Trophoblast cell (in vitro differentiated cells and primary cell): ENCODE data around the gene DOCK8.

Experiments used
- DNase-seq, 2 donors: peaks; one replicate each; pipeline ENCODE4 v3.0.0-alpha.2; 2016
- H2AFZ ChIP-seq: 2 replicates; pipeline ENCODE4 v1.6.1; 2013; ENCODE audit warnings: low read length, moderate library complexity, mild to moderate bottlenecking; ENCODE audit not compliant: insufficient read depth, poor library complexity
- H2AK5ac ChIP-seq: 2 replicates; pipeline ENCODE4 v1.6.1; 2013; ENCODE audit warnings: mild to moderate bottlenecking, low read length
- H2BK120ac ChIP-seq: 2 replicates; pipeline ENCODE4 v1.6.1; 2013; ENCODE audit warnings: low read length, mild to moderate bottlenecking, moderate library complexity; ENCODE audit not compliant: insufficient read depth, poor library complexity
- H2BK12ac ChIP-seq: 2 replicates; pipeline ENCODE4 v1.6.1; 2013; ENCODE audit warnings: mild to moderate bottlenecking, low read length, moderate library complexity
- H2BK5ac ChIP-seq: 2 replicates; pipeline ENCODE4 v1.6.1; 2013; ENCODE audit warnings: low read length, low read depth, moderate library complexity, mild to moderate bottlenecking; ENCODE audit not compliant: poor library complexity
- H3K14ac ChIP-seq: 2 replicates; pipeline ENCODE4 v1.6.1; 2013; ENCODE audit warnings: mild to moderate bottlenecking, low read length
- H3K18ac ChIP-seq: 2 replicates; pipeline ENCODE4 v1.6.1; 2013; ENCODE audit warnings: mild to moderate bottlenecking, low read length
- H3K23ac ChIP-seq: 2 replicates; pipeline ENCODE4 v1.6.1; 2013; ENCODE audit warnings: low read length
- H3K27ac ChIP-seq: 2 replicates; pipeline ENCODE4 v1.5.1; 2013; ENCODE audit warnings: low read depth, mild to moderate bottlenecking, inconsistent platforms, low read length, moderate library complexity
- H3K27me3 ChIP-seq: 2 replicates; pipeline ENCODE4 v1.6.1; 2013; ENCODE audit warnings: inconsistent platforms, mild to moderate bottlenecking, low read length, moderate library complexity; ENCODE audit not compliant: insufficient read depth
- H3K36me3 ChIP-seq, 2 experiments: 1 replicate in 1 of 2; 2 replicates in 1 of 2; pipeline ENCODE4 v1.6.1; 2013; ENCODE audit warnings: low read length in 2 of 2, mild to moderate bottlenecking in 2 of 2, moderate library complexity in 1 of 2; ENCODE audit not compliant: insufficient read depth in 2 of 2, control insufficient read depth in 1 of 2
- H3K4ac ChIP-seq: 2 replicates; pipeline ENCODE4 v1.6.1; 2013; ENCODE audit warnings: low read depth, mild to moderate bottlenecking, low read length, moderate library complexity
- H3K4me1 ChIP-seq, 2 experiments: 1 replicate in 1 of 2; 2 replicates in 1 of 2; pipeline ENCODE4 v1.6.1; 2013; ENCODE audit warnings: low read length in 2 of 2, mild to moderate bottlenecking in 2 of 2, moderate library complexity in 1 of 2; ENCODE audit not compliant: insufficient read depth in 2 of 2, control insufficient read depth in 1 of 2
- H3K4me2 ChIP-seq: 2 replicates; pipeline ENCODE4 v1.6.1; 2013; ENCODE audit warnings: inconsistent platforms, mild to moderate bottlenecking, low read length, moderate library complexity
- H3K4me3 ChIP-seq: 2 replicates; pipeline ENCODE4 v1.5.1; 2013; ENCODE audit warnings: mild to moderate bottlenecking, low read depth, low read length, inconsistent platforms
- H3K79me1 ChIP-seq: one replicate; pipeline ENCODE4 v1.6.1; 2013; ENCODE audit warnings: low read length
- H3K79me2 ChIP-seq: 2 replicates; pipeline ENCODE4 v1.6.1; 2013; ENCODE audit warnings: low read length, mild to moderate bottlenecking; ENCODE audit not compliant: control insufficient read depth, insufficient read depth, poor library complexity
- H3K9ac ChIP-seq: 2 replicates; pipeline ENCODE4 v1.6.1; 2013; ENCODE audit warnings: mild to moderate bottlenecking, low read length
- H3K9me3 ChIP-seq: 2 replicates; pipeline ENCODE4 v1.6.1; 2013; ENCODE audit warnings: low read depth, mild to moderate bottlenecking, control low read depth, inconsistent platforms, low read length; ENCODE audit not compliant: insufficient read depth
- H4K12ac ChIP-seq: 2 replicates; pipeline ENCODE4 v1.6.1; 2013; ENCODE audit warnings: low read depth, mild to moderate bottlenecking, low read length, moderate library complexity
- H4K8ac ChIP-seq: 2 replicates; pipeline ENCODE4 v1.6.1; 2013; ENCODE audit warnings: low read depth, mild to moderate bottlenecking, low read length, moderate library complexity
- H4K91ac ChIP-seq: one replicate; pipeline ENCODE4 v1.6.1; 2013; ENCODE audit warnings: low read depth, mild to moderate bottlenecking, low read length, moderate library complexity
- WGBS: extraction: QIAGEN DNeasy Blood & Tissue Kit; methylation state at CpG from one replicate; pipeline ENCODE4 v1.1.7; 2013; ENCODE audit warnings: missing lambda C conversion rate; ENCODE audit not compliant: insufficient read length, insufficient coverage; ENCODE audit errors: extremely low coverage; 5-methylcytosine and 5-hydroxymethylcytosine counted together

Gene DOCK8

GRCh38 chr9:346111-346571, 131.5 kb downstream of the DOCK8 start:
- Histone ChIP-seq H3K79me1 (peaks cover 5% of the 10 kb centered on the region), H2BK120ac (no peak overlapping the region), H3K27ac (no peak overlapping the region), H2BK12ac (no peak overlapping the region), H3K79me2 (no peaks in the 10 kb centered on the region), H3K4me3 (no peak overlapping the region), H3K4me2 (no peak overlapping the region), H3K4me1 (peaks cover 3 to 4% of the 10 kb centered on the region in 2 experiments), H3K9ac (no peak overlapping the region), H3K14ac (no peak overlapping the region), H3K23ac (no peak overlapping the region), H3K27me3 (no peaks in the 10 kb centered on the region), H3K4ac (no peak overlapping the region), H4K8ac (no peak overlapping the region), H3K9me3 (no peaks in the 10 kb centered on the region), H4K12ac (no peak overlapping the region), H3K36me3 (no peaks in the 10 kb centered on the region), H2BK5ac (no peak overlapping the region), H3K18ac (no peak overlapping the region), H4K91ac (peak overlapping the region; percentile 38), H2AK5ac (no peak overlapping the region), H2AFZ (no peak overlapping the region)
- no peak for DNase-seq
- no CpG with 5 or more reads among the region's 8 CpGs for WGBS

GRCh38 chr9:347667-348292, 133.1 kb downstream of the DOCK8 start:
- Histone ChIP-seq H3K4ac (no peak overlapping the region), H4K8ac (no peak overlapping the region), H3K4me1 (peaks cover 3 to 4% of the 10 kb centered on the region in 2 experiments), H3K79me1 (peaks cover 5% of the 10 kb centered on the region), H2AK5ac (no peak overlapping the region), H3K79me2 (no peaks in the 10 kb centered on the region), H3K27ac (no peak overlapping the region), H3K36me3 (no peaks in the 10 kb centered on the region), H4K12ac (no peak overlapping the region), H3K9ac (no peak overlapping the region), H3K4me2 (no peak overlapping the region), H3K4me3 (no peak overlapping the region), H3K18ac (no peak overlapping the region), H4K91ac (no peak overlapping the region), H2AFZ (no peak overlapping the region), H3K23ac (no peak overlapping the region), H3K9me3 (no peaks in the 10 kb centered on the region), H3K27me3 (no peaks in the 10 kb centered on the region), H3K14ac (no peak overlapping the region), H2BK5ac (no peak overlapping the region), H2BK120ac (no peak overlapping the region), H2BK12ac (no peak overlapping the region)
- no CpG with 5 or more reads among the region's 9 CpGs for WGBS
- DNase-seq, result peak; percentile 3 to 83

GRCh38 chr9:350384-350783, 135.7 kb downstream of the DOCK8 start:
- Histone ChIP-seq H4K8ac (no peak overlapping the region), H3K9me3 (no peaks in the 10 kb centered on the region), H2BK12ac (no peak overlapping the region), H3K27ac (no peak overlapping the region), H3K9ac (no peak overlapping the region), H4K91ac (no peak overlapping the region), H4K12ac (no peak overlapping the region), H2BK5ac (no peak overlapping the region), H3K4ac (no peak overlapping the region), H2BK120ac (no peak overlapping the region), H3K27me3 (no peaks in the 10 kb centered on the region), H3K79me1 (peaks cover 5% of the 10 kb centered on the region), H2AFZ (no peak overlapping the region), H3K36me3 (no peaks in the 10 kb centered on the region), H3K4me2 (no peak overlapping the region), H3K23ac (no peak overlapping the region), H3K14ac (no peak overlapping the region), H3K4me1 (peaks cover 3 to 4% of the 10 kb centered on the region in 2 experiments), H2AK5ac (no peak overlapping the region), H3K4me3 (no peak overlapping the region), H3K18ac (no peak overlapping the region), H3K79me2 (no peaks in the 10 kb centered on the region)
- DNase-seq, result no peak
- no CpG with 5 or more reads among the region's 7 CpGs for WGBS

GRCh38 chr9:351916-352315, 137.3 kb downstream of the DOCK8 start:
- no peaks in the 10 kb centered on the region for H3K36me3 ChIP-seq
- no peak overlapping the region for H3K27ac ChIP-seq
- no peak overlapping the region for H2AFZ ChIP-seq
- H3K4me2 ChIP-seq, result no peak overlapping the region
- no peak overlapping the region for H3K4ac ChIP-seq
- no peak overlapping the region for H3K4me3 ChIP-seq
- DNase-seq, result peak; percentile 81 to 88
- no peaks in the 10 kb centered on the region for H3K79me2 ChIP-seq
- H3K9ac ChIP-seq, result no peak overlapping the region
- H4K91ac ChIP-seq, result no peak overlapping the region
- H3K18ac ChIP-seq, result no peak overlapping the region
- H3K9me3 ChIP-seq, result no peaks in the 10 kb centered on the region
- H2BK5ac ChIP-seq, result no peak overlapping the region
- H4K12ac ChIP-seq, result no peak overlapping the region
- no peak overlapping the region for H2BK12ac ChIP-seq
- no peaks in the 10 kb centered on the region for H3K27me3 ChIP-seq
- H3K14ac ChIP-seq, result no peak overlapping the region
- H3K79me1 ChIP-seq, result peaks cover 3% of the 10 kb centered on the region
- no peak overlapping the region for H2BK120ac ChIP-seq
- WGBS, result no CpG with 5 or more reads among the region's 5 CpGs
- H3K4me1 ChIP-seq, result peaks cover 3 to 4% of the 10 kb centered on the region in 2 experiments
- H4K8ac ChIP-seq, result no peak overlapping the region
- H2AK5ac ChIP-seq, result no peak overlapping the region
- H3K23ac ChIP-seq, result no peak overlapping the region
